Activated CD8-positive, alpha-beta memory T cell treated with anti-CD3 and anti-CD28 coated beads for 24 hours (primary cell): ENCODE measurements around the gene ASB7.
"Not testable (repeated sequence)": the region's sequence is repeated elsewhere in the genome, so short reads cannot be mapped to it uniquely, and the experiment has no call there.

Experiments used
- DNase-seq: peaks from one replicate; pipeline ENCODE4 v3.0.0-alpha.2; 2020

The ASB7 gene

DNA sequence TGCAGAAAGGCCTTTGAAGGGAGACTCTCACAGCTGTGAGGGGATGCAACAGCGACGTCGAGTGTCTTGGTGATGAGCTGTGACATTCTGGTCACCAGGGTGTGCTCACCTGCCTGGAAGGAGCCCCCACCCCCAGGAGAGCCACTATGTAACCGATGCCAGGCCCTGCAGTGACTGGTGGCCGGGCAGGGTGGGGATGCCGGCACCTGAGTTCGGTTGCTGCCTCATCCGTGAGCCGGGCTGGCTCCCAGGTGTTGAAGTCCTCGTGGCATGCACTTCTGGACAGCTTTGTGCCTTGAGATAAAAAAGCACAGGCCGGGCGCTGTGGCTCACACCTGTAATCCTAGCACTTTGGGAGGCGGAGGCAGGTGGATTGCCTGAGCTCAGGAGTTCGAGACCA, 56.5 kb downstream of the ASB7 start:
- DNase-seq = no peak

DNA sequence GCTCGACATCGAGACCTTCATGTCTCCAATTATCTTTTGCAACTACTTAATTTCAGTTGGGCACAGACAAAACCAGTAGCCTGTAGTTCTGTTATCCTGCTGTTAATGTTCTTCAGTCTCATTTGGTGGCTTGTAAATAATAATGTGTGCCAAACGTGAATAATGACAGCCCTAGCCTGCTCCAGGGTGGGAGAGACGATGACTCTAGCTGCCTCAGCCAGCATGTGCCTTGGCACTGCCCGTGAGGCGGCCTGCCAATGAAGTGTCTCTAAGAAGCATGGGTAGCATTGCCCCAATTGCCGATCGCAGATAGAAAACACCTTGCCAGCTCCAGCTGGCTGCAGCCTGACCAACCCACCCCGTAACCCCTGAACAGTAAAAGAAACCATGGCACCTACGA, 58.8 kb downstream of the ASB7 start:
- no peak for DNase-seq

GRCh38 chr15:100663086-100663914, 60.9 kb downstream of the ASB7 start:
- DNase-seq = no peak

DNA sequence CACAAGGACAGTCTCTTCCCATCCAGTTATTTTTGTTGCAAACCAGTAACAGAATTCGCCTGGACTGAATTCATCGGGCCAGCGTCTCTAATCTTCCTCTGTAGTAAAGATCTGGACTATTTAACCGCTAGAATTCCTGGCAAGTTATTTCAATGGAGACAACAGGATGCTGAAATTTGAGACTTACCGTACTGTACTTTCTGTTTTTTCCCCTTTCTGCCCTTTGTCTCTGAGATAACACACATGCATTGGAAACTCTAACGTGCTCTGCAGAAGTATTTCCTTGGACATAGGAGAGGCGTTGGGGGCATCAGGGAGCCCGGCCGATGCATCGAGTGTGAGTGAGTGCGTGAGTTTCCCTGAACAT, 61.5 kb downstream of the ASB7 start:
- no peak for DNase-seq

- no peak for DNase-seq
Observed at GRCh38 chr15:100665570-100665969, 63.2 kb downstream of the ASB7 start.

DNA sequence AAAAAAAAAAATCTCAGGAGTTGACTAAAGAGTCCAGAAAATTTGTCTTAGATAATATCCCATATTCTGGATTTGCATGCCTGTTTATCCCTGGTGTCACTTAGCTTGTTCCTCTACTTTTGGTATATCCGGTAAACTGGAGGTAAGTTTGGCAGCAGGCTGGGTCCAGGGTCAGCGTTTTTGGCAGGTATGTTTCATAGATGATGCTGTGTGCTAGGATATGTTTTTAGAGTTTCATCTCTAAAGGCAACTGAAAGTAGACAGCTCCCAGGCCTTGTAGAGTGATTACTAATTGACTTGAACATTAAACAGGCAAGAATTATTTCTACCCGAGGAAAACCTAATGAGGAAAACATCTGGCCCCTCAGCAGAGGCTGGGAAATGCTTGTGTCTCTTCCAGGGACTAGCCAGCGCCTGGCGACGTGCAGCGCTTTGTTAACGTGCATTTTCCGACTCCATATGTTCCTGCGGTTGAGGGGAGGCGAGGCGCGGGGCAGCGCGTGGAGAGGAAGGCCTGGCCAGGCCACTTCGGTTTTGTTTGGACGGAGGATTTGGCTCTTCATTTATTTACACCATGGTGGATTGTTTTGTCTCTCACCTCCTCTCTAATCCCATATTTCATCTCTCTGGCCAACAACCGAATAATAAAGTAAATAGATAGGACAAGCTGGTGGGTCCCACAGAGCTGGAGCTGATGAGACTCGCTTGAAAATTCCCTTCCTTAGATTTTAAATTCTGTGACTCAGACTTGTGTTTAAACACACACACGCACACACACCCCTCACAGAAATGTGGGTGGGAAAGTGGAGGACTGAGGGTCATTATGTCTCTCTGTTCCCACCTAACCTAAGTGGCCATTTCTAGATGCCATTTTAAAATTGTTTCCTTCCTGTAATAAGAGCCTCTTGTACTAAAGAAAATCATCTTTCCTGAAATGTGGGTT, 65.3 kb downstream of the ASB7 start:
- no peak for DNase-seq

GRCh38 chr15:100668348-100668745, 66.0 kb downstream of the ASB7 start:
- no peak for DNase-seq

GRCh38 chr15:100669260-100669659, 66.9 kb downstream of the ASB7 start:
- DNase-seq = no peak

- no peak for DNase-seq
Observed at GRCh38 chr15:100670505-100671021, 68.2 kb downstream of the ASB7 start.

- DNase-seq = no peak
Observed at GRCh38 chr15:100671124-100671680, 68.8 kb downstream of the ASB7 start.

- no peak for DNase-seq
Observed at GRCh38 chr15:100671858-100672543, 69.6 kb downstream of the ASB7 start.

GRCh38 chr15:100672959-100673358, 70.6 kb downstream of the ASB7 start:
- no peak for DNase-seq

DNA sequence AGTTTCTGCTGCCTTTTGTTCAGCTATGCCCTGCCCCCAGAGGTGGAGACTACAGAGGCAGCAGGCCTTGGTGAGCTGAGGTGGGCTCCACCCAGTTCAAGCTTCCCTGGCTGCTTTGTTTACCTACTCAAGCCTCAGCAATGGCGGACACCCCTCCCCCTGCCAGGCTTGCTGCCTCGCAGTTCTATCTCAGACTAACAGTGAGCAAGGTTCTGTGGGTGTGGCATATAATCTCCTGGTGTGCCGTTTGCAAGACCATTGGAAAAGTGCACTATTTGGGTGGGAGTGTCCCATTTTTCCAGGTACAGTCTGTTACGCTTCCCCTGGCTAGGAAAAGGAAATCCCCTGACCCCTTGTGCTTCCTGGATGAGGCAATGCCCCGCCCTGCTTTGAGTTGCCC, 76.8 kb downstream of the ASB7 start:
- not testable (repeated sequence) for DNase-seq

- DNase-seq = no peak
Observed at GRCh38 chr15:100680726-100681125, 78.3 kb downstream of the ASB7 start.

GRCh38 chr15:100681335-100681746, 79.0 kb downstream of the ASB7 start:
- no peak for DNase-seq

DNA sequence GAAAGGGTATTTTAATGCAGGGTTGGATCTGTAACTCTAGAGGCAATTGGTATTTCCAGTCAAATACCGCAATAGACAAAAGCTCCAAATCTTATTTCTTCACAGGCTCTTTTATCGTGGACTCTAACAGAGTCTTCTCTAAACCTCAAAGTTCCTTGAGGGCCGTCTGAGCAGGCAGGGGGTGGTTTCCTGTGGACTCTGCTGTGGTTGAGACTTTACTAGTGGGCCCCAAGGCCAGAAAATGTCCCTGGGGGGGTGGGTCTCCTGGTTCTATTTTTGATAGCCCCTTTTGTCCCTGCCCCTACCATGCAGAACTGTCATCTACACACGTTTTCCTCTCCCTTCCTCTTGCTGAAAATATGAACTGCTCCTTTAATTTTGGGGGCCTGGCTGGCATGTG, 80.1 kb downstream of the ASB7 start:
- DNase-seq = no peak

GRCh38 chr15:100683434-100683833, 81.0 kb downstream of the ASB7 start:
- DNase-seq = no peak

DNA sequence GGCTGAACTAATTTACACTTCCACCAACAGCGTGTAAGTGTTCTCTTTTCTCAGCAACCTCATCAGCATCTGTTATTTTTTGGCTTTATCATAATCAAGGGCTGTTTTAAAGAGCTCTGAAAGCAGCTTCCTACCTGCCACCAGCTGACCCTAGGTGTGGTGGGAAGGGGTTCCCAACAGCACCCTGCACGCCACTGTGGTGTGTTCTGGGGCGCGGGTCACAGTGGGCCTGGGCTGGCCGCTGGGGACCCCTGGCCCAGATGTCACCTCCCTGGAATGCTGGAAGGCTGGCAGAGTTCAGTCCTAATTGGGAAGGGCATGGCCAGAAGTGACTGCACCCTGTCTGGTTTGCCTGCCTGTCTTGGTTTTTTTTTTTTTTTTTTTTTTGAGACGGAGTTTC, 82.2 kb downstream of the ASB7 start:
- DNase-seq = no peak

- no peak for DNase-seq
Observed at GRCh38 chr15:100686021-100686724, 83.8 kb downstream of the ASB7 start.

DNA sequence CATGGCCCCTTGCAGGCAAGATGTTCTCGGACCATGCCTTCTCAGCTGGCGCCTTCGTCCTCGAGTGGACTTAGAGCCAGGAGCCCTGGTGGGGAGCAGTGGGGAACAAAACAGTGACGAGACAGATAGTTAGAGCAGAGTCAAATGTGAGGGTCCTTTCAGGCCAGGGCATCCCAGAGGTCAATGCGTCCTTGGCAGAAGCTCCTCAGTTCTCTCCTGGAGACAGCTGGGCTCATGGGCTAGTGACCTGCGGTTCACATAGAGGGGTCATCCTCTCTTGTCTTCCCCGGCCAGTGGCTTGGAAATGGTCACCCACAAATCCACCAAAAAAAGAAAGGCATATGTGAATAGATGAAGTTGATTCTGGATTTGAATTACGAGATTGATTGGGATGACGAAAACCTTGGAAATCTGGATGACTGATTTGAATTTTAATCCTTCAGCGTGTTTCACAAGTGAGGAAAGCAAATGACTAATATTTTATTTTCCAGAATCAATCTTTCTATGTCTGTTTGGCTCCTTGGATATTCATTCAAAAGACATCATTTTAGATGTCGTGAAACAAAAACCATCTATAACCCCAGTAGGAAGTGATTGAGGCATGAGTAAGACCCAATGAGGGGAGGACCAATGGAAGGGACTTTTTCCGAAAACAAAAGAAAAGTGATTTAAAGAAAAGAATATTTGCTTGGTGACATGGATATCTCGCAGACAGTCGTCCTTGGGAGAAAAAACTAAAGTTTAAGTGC, 84.5 kb downstream of the ASB7 start:
- no peak for DNase-seq

DNA sequence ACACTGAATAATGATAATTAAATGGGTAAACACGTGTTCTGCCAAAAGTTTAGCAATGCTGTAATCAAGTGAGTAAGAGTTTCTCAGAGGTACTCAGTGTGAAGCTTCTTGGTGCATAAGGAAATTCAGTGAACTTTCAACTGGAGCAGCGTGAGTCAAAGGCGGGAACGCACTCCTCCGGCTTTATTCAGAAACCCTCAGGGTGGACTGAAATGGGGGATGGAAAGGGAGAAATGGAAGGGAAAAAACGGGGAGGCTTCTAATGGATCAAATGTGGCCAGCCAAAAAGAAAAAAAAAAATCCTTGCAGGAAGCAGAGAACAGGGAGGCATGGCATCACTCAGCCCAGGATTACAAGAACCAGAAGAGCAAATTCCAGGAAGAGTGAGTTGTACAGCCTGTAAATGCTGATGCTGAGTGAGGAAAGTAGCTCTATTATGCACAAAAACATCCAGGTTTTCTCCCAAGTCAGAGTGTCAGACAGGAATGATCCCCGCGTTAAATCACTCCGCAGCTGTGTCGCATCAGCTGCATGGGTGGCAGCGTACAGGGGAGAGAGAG, 85.3 kb downstream of the ASB7 start:
- DNase-seq = no peak
